Erythroblast (primary cell): ENCODE measurements around the gene ANKAR.

ENCODE experiments used
- GATA1 ChIP-seq: IDR thresholded peaks from 2 replicates; pipeline ENCODE4 v1.6.1; 2011; ENCODE audit warnings: low read depth, mild to moderate bottlenecking, control low read depth, low read length, moderate library complexity
- POLR2A ChIP-seq: IDR thresholded peaks from 2 replicates; pipeline ENCODE4 v1.6.1; 2011; ENCODE audit warnings: mild to moderate bottlenecking, low read length

- no peak for TF ChIP-seq POLR2A
- TF ChIP-seq GATA1, result no peak
Measured at GRCh38 chr2:189641590-189641989, 32.9 kb upstream of the ANKAR start.
